ENCODE measurements around the gene CFAP61.

CFAP61 gene

GRCh38 chr20:20273286-20273685 is 221.0 kb downstream of the CFAP61 start:
- no peak for DNase-seq (ENCODE audit: low read depth, low spot score)

- no peak for DNase-seq (ENCODE audit: low read depth, low spot score)
These were observed 222.5 kb downstream of the CFAP61 start for GRCh38 chr20:20274821-20275220.

GRCh38 chr20:20275636-20276035 is 223.3 kb downstream of the CFAP61 start:
- no peak for DNase-seq (ENCODE audit: low read depth, low spot score)

GRCh38 chr20:20276811-20277530 is 224.6 kb downstream of the CFAP61 start:
- no peak for DNase-seq (ENCODE audit: low read depth, low spot score)

DNA sequence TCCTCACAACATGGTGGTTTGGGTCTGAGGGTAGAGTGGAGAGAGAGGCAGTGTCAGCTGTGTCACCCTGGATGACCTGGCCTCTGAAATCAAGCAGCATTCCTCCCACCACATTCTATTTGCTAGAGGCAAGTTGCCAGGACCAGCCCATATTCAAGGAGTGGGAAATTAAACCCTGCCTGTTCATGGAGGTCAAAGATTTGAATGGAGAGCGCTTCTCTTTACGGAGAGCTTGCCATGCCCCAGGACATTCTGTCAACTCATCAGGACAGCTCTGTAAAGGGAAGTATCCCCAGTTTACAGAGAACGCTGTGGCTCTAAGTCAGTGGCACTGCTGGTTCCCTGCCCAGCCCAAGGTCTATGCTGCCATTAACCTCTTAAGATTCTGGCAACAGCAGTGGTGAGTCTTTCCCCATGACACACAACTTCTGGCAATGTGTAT is 225.6 kb downstream of the CFAP61 start:
- no peak for DNase-seq (ENCODE audit: low read depth, low spot score)

DNA sequence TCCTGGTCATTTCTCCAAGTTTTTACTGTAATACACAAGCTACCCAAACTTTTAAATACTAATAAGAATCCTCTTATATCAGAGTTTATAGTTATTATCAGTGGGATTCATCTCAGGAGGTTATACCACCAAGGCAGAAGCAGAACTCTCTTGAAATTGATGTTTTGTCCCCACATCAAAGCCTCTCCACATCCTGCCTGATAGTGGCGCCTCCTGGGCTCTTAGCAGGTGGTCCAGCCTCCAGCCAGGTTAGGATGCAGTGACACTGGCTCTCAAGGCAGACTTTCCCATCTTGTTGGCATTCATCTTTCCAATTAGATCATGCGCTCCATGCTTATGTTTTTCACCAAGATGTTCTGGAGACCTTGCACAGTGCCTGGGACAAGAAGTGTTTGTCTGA is 233.7 kb downstream of the CFAP61 start:
- no peak for DNase-seq (ENCODE audit: low read depth, low spot score)

DNA sequence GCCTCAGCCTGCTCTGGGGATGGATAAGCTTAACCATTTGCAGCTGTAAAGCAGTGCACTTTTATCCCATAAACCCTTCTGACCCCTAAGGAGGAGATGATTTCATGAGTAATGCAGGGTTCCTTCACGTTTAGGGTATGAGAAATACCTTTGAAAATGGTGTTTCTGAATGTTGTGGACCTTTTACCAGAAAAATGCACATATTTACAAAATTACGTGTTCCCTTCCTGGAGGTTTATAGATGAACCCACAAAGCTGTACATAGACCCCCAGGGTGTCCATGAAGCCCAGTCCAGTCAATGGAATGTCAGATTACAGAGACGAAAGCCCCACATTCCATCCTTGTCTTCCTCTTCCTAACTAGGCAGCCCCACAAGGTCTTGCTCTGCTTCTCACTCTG is 237.0 kb downstream of the CFAP61 start:
- DNase-seq (ENCODE audit: low read depth, low spot score) = no peak

DNA sequence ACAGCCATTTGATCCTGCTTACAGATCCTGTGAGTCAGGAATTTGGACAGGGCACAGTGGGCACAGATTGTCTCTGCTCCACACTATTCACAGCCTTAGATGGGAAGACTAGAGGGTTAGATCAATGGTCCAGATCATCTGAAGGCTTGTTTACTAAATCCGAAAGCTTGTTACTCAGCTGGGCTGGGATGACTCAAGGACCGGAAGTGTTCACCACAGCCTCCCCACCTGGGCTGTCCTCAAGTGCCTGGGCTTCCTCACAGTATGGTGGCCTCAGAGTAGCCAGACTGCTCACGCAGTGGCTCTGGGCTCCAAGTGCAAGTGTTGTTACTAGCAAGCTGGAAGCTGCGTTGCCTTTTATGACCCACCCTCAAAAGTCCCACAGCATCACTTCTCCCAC is 240.1 kb downstream of the CFAP61 start:
- no peak for DNase-seq (ENCODE audit: low read depth, low spot score)

- DNase-seq (ENCODE audit: low read depth, low spot score) = no peak
These were observed 240.8 kb downstream of the CFAP61 start for GRCh38 chr20:20293141-20293540.

GRCh38 chr20:20293691-20294385 is 241.5 kb downstream of the CFAP61 start:
- DNase-seq (ENCODE audit: low read depth, low spot score) = no peak

DNA sequence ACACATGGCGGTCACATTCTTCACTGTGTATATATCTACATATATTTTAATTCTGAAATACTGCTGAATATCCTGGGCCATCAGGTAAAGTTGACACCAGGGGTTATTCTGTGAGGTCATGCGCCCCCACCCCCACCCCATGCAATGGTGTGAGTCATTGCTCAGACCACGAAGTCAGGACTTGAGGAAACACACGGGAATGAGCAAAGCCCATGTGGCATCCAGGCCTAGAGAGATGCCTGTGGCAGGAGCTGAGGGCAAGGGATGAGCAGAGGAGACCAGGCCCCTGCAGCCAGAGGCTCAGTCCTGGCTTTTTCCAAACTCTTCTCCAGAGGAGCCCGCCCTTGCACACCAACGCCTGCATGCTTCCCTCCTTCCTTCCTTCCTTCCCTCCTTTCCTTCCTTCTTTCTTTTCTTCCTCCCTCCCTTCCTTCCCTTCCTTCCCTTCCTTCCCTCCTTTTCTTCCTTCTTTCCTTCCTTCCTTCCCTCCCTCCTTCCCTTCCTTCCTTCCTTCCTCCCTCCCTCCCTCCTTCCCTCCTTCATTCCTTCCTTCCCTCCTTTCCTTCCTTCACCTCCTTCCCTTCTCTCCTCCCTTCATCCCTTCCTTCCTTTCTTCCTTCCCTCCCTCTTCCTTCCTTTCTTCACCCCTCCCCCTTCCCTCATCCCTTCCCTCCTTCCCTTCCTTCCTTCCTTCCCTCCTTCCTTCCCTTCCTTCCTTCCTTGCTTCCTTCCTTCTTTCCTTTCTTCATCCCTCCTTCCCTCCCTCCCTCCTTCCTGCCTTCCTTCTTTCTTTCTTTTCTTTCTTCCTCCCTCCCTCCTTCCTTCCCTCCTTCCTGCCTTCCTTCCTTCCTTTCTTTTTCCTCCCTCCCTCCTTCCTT is 243.5 kb downstream of the CFAP61 start:
- no peak for DNase-seq (ENCODE audit: low read depth, low spot score)

GRCh38 chr20:20297181-20297580 is 244.8 kb downstream of the CFAP61 start:
- no peak for DNase-seq (ENCODE audit: low read depth, low spot score)

DNA sequence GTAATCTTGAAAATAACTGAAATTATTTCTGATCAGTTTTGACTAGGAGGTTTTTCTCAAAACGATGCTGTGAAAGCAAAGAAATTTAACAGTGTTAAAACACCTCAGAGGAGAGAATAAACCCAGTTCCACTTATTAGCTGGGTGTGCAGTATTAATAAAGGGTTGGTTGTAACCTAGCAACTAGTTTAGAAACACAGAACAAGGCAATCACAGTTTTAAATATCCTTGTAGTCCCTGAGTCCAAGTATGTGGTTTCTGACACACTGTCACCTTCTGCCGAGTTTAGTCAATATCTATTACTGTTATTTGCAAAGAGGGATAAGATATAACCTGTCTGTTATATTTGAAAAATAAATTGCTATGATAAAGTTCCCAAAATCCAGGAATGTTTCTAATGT is 245.4 kb downstream of the CFAP61 start:
- DNase-seq (ENCODE audit: low read depth, low spot score) = no peak

- no peak for DNase-seq (ENCODE audit: low read depth, low spot score)
These were observed 247.6 kb downstream of the CFAP61 start for GRCh38 chr20:20299904-20300303.

DNA sequence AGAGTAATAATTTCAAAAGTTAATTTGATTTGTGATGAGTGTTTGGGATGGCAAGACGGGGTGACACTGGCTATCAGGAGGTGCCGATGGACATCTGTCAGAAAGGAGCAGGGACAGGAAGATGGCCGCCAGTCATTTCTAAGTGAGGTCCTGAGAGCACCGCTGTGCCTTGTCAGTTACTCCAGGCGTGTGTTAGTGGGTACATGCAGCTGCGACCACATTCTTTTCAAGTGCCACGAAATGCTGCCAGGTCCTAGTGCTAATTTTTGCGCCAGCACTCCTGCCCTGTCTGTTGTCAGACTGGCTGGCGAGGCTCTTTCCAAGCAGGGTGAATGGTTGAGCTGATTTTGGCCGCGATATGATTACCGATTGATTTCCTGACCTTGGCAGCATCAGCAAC is 251.0 kb downstream of the CFAP61 start:
- no peak for DNase-seq (ENCODE audit: low read depth, low spot score)

DNA sequence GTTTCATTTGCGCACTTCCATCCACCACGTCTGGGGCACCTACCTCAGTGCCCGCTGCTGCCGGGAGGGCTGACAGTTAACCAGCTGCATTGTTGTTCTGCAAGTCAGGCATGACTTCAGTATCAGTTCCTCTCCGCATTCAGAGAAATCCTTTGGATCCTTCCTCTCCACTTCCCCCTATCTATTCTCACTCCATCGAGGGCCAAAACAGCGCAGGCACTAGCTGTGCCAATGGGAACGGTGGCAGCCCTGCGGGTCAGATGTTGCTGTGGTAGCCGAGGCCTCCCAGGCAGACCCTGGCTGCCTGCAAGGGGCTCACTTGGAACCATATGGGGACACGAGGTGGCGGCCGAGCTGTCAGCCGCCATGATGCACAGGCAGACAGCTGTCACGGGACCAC is 251.4 kb downstream of the CFAP61 start:
- DNase-seq (ENCODE audit: low read depth, low spot score) = no peak

DNA sequence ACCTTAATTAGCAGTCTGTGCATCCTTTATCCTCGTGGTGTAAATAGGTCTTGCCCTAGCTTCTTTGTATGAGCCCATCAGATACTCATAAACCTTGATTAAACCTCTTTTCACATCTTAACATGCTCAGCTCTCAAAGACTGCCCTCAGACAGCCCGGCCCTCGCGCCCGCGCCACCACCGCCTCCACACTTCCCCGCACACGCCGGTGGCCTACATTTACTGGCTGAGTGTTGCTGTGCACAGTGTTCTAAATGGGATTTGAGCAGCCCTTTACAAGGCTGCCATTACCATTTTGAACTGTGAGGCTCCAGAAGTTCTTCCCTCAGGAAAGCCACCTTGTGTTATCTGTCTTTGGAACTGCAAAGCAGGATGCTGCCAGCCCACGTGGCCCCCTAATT is 252.6 kb downstream of the CFAP61 start:
- no peak for DNase-seq (ENCODE audit: low read depth, low spot score)

DNA sequence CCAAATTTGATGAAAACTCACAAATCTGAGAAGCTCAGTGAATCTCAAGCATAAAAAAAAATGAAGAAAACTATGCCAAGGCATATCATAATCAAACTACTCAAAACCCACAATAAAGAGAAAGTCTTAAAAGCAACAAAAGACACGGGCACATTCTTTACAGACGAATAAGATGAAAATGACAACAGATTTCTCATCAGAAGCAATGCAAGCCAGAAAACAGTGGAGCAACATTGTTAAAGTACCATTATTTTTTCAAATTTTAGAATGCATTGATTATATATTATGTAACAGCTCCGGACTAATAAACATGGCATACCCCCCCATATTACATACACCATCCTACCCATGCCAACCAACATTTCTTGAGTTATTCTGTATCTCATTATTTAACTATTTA is 260.2 kb downstream of the CFAP61 start:
- no peak for DNase-seq (ENCODE audit: low read depth, low spot score)

GRCh38 chr20:20317195-20317594 is 264.9 kb downstream of the CFAP61 start:
- DNase-seq (ENCODE audit: low read depth, low spot score) = no peak

GRCh38 chr20:20317621-20318364 is 265.5 kb downstream of the CFAP61 start:
- DNase-seq (ENCODE audit: low read depth, low spot score) = no peak

DNA sequence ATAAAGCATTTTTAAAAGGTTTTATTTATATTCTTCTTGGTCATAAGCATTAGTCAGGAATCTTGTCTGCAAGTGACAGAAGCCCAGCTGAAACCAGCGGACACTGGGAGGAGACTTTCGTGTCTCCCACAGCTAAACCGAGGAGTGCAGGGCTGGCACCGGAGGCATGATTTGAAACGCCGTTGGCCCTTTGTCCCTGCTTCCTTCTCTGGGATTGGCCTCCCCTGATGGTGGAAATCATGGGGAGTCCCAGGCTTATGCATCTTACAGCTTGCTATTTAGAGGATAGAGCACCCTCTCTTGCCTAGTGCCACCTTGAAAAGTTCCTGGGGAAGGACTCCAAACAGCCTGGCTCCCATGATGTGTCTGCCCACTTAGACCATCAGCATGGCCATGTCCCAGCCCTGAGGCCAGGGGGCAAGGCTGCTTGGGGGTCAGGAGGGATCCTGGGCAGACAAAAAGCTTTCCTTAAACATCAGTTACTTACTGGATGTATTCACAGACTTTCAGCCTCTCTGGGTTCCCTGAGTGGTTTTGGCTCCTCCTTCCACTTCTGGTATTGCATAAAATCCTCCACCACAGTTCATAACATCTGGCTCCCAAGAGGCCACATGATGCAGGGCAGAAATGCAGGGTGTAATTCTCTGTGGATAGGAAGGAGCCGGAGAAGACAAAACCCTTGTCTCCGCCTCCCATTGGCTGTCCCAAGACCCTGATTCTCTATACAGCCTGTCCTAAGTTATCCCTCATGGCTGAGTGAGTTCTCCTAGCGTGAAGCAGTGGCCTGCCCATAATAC is 266.2 kb downstream of the CFAP61 start:
- no peak for DNase-seq (ENCODE audit: low read depth, low spot score)

Data from smooth muscle cell of the brain vasculature (primary cell).